MCF 10A (cell line): ENCODE results near the gene MAP3K9. TPM values are rescaled to one million over a fixed set of nuclear protein-coding genes. Genes with fewer than 3 reads are reported as not detected.
A peak's percentile ranks its signal among the peaks of the same experiment; 100 is the strongest.

ENCODE experiments used
- BruUV-seq: library from RNA; stranded (reverse); fragments of 400-500 nt; replicated peaks from 2 replicates; lab custom pipeline; 2021; lab: Mats Ljungman, UMichigan
- CTCF ChIA-PET: fragments of 300-600 bp; sonication (Branson Sonifier 250); formaldehyde crosslinking; extraction: SDS; loops from one replicate; lab custom pipeline; 2021; ENCODE audit warnings: antibody characterized with exemption, inconsistent platforms; lab: Yijun Ruan, JAX
- POLR2A ChIA-PET: fragments of 300-600, 350-650 bp; sonication (Branson Sonifier 250); formaldehyde crosslinking; extraction: SDS; loops from one replicate; lab custom pipeline; 2020; ENCODE audit warnings: antibody characterized with exemption, inconsistent platforms; lab: Yijun Ruan, JAX
- DNase-seq: peaks from one replicate; pipeline ENCODE4 v3.0.0-alpha.2; 2018; ENCODE audit not compliant: unreplicated experiment
- H3K27ac Mint-ChIP-seq: one replicate; pipeline ENCODE4 v1.8.0; 2022; ENCODE audit warnings: mild to moderate bottlenecking, low read depth, mixed read lengths; ENCODE audit not compliant: unreplicated experiment
- H3K27me3 Mint-ChIP-seq: one replicate; pipeline ENCODE4 v1.8.0; 2022; ENCODE audit warnings: mixed read lengths; ENCODE audit not compliant: insufficient read depth, unreplicated experiment
- H3K36me3 Mint-ChIP-seq: one replicate; pipeline ENCODE4 v1.8.0; 2022; ENCODE audit warnings: mild to moderate bottlenecking, moderate library complexity, mixed read lengths; ENCODE audit not compliant: insufficient read depth, unreplicated experiment
- H3K4me1 Mint-ChIP-seq: one replicate; pipeline ENCODE4 v1.8.0; 2022; ENCODE audit warnings: mixed read lengths; ENCODE audit not compliant: insufficient read depth, unreplicated experiment
- H3K4me3 Mint-ChIP-seq: one replicate; pipeline ENCODE4 v1.8.0; 2022; ENCODE audit warnings: mild to moderate bottlenecking, moderate library complexity, mixed read lengths; ENCODE audit not compliant: unreplicated experiment
- H3K9me3 Mint-ChIP-seq: one replicate; pipeline ENCODE4 v1.8.0; 2022; ENCODE audit warnings: mixed read lengths; ENCODE audit not compliant: unreplicated experiment
- intact Hi-C: fragments of 100-400 bp; cut with micrococcal nuclease; formaldehyde crosslinking; loops from 2 replicates; pipeline ENCODE4 v1.14.1; 2022
- total RNA-seq: library from RNA; stranded (reverse); gene quantifications from 2 replicates; pipeline ENCODE4 v1.2.3, GENCODE V29; 2022
- TF ChIP-seq, protein P1 (sequence below): fragments of 200-600 bp; IDR thresholded peaks from one replicate; pipeline ENCODE4 v1.8.0; 2022; ENCODE audit warnings: antibody characterized with exemption, mild to moderate bottlenecking; ENCODE audit not compliant: unreplicated experiment

Gene MAP3K9
- total RNA-seq, 1 experiment from 2014 or later = 18.6 TPM

GRCh38 chr14:70759398-70759797, 49.9 kb downstream of the MAP3K9 start:
- Mint-ChIP-seq H3K36me3 (peaks cover 13% of the 10 kb centered on the region), H3K4me3 (no peak overlapping the region), H3K4me1 (peaks cover 24% of the 10 kb centered on the region), H3K27ac (no peak overlapping the region), H3K27me3 (no peaks in the 10 kb centered on the region), H3K9me3 (no peaks in the 10 kb centered on the region)
- DNase-seq = no peak
- ChIA-PET POLR2A (no interaction called here), CTCF (interaction anchor here (1.1 to 1.5 kb wide), 4 partner anchors 8 to 58 kb away, joined by 3 to 5 read pairs (median 3); no protein-coding TSS in a partner anchor)
- TF ChIP-seq, protein P1, sequence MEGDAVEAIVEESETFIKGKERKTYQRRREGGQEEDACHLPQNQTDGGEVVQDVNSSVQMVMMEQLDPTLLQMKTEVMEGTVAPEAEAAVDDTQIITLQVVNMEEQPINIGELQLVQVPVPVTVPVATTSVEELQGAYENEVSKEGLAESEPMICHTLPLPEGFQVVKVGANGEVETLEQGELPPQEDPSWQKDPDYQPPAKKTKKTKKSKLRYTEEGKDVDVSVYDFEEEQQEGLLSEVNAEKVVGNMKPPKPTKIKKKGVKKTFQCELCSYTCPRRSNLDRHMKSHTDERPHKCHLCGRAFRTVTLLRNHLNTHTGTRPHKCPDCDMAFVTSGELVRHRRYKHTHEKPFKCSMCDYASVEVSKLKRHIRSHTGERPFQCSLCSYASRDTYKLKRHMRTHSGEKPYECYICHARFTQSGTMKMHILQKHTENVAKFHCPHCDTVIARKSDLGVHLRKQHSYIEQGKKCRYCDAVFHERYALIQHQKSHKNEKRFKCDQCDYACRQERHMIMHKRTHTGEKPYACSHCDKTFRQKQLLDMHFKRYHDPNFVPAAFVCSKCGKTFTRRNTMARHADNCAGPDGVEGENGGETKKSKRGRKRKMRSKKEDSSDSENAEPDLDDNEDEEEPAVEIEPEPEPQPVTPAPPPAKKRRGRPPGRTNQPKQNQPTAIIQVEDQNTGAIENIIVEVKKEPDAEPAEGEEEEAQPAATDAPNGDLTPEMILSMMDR = no peak
- intact Hi-C loops = no loop called here
- BruUV-seq = no TSS peak

DNA sequence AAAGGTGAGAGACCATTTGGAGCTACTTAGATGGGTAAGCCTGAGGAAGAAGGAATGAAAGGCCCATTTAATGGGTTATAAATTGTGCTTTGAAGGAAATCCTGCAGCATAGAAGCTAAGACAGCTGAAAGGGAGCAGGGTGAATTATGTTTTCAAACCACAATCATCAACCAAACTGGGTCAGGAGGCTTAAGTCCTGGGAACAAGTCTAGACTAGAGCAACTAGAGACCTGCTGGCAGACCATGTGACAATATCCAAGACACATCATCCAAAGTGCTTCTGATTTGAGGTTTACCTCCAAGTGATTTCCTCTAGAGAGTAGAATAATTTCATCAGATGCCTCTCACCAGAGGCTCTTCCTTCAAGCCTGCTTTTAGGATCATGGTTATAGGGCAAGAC, 53.7 kb downstream of the MAP3K9 start:
- intact Hi-C loops = loop anchor here (1.0 kb wide), 1 partner anchor 54 kb away; the partner anchor contains the start of gene MAP3K9
- DNase-seq = peak; percentile 74
- H3K4me1 Mint-ChIP-seq = peaks cover 24% of the 10 kb centered on the region
- peak overlapping the region; percentile 89 for H3K27ac Mint-ChIP-seq
- ChIA-PET CTCF (interaction anchor here (0.6 to 2.8 kb wide), 4 partner anchors 9 to 63 kb away, joined by 3 to 9 read pairs (median 5); no protein-coding TSS in a partner anchor), POLR2A (interaction anchor here (0.6 to 5.6 kb wide), 14 partner anchors 9 to 155 kb away, joined by 3 to 81 read pairs (median 6); partner anchors contain the start of genes MAP3K9, MED6 and PCNX1)
- BruUV-seq = no TSS peak
- no peaks in the 10 kb centered on the region for H3K9me3 Mint-ChIP-seq
- H3K27me3 Mint-ChIP-seq = no peaks in the 10 kb centered on the region
- TF ChIP-seq, protein P1 = no peak
- no peak overlapping the region for H3K4me3 Mint-ChIP-seq
- peaks cover 28% of the 10 kb centered on the region for H3K36me3 Mint-ChIP-seq

GRCh38 chr14:70754991-70755390, 54.3 kb downstream of the MAP3K9 start:
- Mint-ChIP-seq H3K4me1 (peaks cover 24% of the 10 kb centered on the region), H3K4me3 (no peak overlapping the region), H3K27me3 (no peaks in the 10 kb centered on the region), H3K9me3 (no peaks in the 10 kb centered on the region), H3K27ac (peak overlapping the region; percentile 89), H3K36me3 (peaks cover 30% of the 10 kb centered on the region)
- peak; percentile 94 for DNase-seq
- TF ChIP-seq, protein P1 = no peak
- POLR2A ChIA-PET = interaction anchor here (0.5 to 5.6 kb wide), 19 partner anchors 8 to 427 kb away, joined by 3 to 81 read pairs (median 4); partner anchors contain the start of genes MAP3K9, MED6 and PCNX1
- intact Hi-C loops = loop anchor here (1.0 kb wide), 1 partner anchor 54 kb away; the partner anchor contains the start of gene MAP3K9
- no TSS peak for BruUV-seq
- CTCF ChIA-PET = interaction anchor here (1.3 to 2.8 kb wide), 3 partner anchors 10 to 63 kb away, joined by 3 to 9 read pairs (median 7); no protein-coding TSS in a partner anchor

- DNase-seq = no peak
- intact Hi-C loops = no loop called here
- Mint-ChIP-seq H3K27me3 (no peaks in the 10 kb centered on the region), H3K27ac (no peak overlapping the region), H3K9me3 (no peaks in the 10 kb centered on the region), H3K4me1 (peaks cover 24% of the 10 kb centered on the region), H3K4me3 (no peak overlapping the region), H3K36me3 (peaks cover 21% of the 10 kb centered on the region)
- ChIA-PET CTCF (interaction anchor here (0.6 to 2.4 kb wide), 3 partner anchors 39 to 666 kb away, joined by 3 to 9 read pairs (median 3); no protein-coding TSS in a partner anchor), POLR2A (interaction anchor here (2.1 to 5.6 kb wide), 2 partner anchors 17 to 56 kb away, joined by 8 to 81 read pairs; partner anchors contain the start of gene MAP3K9)
- no TSS peak for BruUV-seq
- TF ChIP-seq, protein P1 = no peak
These were observed 55.8 kb downstream of the MAP3K9 start for GRCh38 chr14:70753518-70753953.
